Amniotic epithelial cell (primary cell): Measurements from ENCODE around the gene NOTCH1.

Experiments
- DNase-seq: peaks from one replicate; pipeline ENCODE4 v3.0.0-alpha.2; 2010; ENCODE audit warnings: low read depth

Gene NOTCH1

GRCh38 chr9:136544964-136545691, 720 bp downstream of the NOTCH1 start:
- peak; percentile 20 for DNase-seq

DNA sequence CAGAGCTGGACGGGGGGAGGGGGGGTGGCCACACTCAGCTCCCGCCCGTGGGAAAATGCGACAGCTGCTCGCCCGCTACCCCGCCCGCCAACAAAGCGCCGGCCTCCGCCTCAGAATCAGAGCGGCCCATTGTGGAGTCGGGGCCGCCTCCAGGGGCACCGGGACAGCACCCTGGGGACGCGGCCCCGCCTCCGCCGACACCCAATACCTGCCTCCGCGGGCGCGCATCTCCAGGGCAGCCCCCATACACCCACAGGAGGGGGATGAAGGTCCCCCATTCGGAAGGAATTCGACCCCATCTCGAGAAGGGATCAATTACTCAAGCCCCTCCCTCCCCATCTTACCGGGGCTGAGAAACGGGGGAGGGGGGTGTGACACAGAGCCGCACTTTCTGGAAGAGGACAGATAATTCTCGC, 1.3 kb downstream of the NOTCH1 start:
- no peak for DNase-seq

- DNase-seq: no peak
Measured at GRCh38 chr9:136543830-136544547, 1.9 kb downstream of the NOTCH1 start.

DNA sequence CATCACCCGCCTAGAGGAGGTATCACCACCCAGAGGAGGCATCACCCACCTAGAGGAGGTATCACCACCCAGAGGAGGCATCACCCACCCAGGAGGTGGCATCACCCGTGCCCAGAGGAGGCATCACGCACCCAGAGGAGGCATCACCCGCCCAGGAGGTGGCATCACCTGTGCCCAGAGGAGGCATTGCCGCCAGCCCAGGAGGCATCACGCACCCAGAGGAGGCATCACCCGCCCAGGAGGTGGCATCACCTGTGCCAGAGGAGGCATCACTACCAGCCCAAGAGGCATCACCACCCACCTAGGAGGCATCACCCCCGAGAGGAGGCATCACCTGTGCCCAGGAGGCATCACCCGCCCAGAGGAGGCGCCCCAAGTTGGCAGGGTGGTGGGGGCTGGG, 2.6 kb downstream of the NOTCH1 start:
- DNase-seq: no peak

DNA sequence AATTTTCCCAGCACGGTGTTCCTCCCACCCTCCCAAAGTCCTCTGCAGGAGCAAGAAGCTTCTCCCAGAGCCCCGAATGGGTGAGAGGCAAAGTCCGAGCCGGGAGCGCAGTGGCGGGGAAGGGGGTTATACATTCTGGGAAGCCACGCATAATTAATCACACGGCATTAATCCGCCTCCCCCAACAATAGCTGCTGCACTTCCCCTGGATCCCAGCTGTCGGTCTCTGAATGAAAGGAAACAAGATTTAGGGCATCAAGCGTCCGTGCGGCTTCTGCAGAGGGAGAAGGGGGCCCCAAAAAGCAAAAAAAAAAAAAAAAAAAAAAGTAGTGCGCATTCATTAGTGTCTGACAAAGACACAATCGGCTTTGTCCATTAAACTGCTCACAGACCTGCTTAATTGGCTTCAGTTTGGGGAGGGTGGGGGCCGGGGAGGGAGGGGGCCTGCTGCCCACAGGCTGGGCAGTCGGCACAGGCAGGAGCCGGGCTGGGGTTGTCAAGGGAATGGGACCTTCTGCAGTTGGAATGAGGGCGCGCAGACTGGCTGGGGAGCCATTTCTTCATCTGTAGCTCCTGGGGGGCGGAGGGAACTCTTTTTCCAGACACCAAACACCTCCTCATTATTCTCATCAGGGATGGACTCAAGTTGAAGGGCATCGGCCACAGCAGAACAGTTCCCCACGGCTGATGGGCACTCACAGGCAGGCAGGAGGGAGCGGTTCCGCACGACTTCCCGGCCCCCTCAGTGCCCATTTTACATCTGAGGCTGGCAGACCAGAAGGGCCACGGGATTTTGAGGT, 3.4 kb downstream of the NOTCH1 start:
- no peak for DNase-seq

DNA sequence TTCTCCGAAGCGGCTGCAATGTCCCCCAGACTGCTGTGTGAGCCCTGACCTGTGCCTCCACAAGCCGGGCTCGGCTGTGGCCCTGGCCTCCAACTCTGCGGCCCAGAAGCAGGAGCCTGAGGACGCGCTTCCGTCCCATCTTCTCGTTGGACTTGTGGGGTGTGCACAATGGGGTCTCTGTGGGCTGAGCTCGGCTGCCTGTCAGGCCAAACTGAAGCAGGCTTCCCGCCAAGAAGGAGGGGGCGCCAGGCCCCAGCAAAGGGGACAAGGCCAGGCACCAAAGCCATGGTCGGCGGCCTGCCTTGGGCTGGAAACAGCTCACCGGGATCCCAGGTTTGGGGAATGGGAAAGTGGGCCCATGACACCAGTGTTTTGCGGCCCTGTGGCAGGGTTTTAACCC, 4.1 kb downstream of the NOTCH1 start:
- DNase-seq: no peak

- no peak for DNase-seq
Measured at GRCh38 chr9:136541179-136541578, 4.7 kb downstream of the NOTCH1 start.

- DNase-seq: no peak
Measured at GRCh38 chr9:136539427-136540421, 6.1 kb downstream of the NOTCH1 start.

DNA sequence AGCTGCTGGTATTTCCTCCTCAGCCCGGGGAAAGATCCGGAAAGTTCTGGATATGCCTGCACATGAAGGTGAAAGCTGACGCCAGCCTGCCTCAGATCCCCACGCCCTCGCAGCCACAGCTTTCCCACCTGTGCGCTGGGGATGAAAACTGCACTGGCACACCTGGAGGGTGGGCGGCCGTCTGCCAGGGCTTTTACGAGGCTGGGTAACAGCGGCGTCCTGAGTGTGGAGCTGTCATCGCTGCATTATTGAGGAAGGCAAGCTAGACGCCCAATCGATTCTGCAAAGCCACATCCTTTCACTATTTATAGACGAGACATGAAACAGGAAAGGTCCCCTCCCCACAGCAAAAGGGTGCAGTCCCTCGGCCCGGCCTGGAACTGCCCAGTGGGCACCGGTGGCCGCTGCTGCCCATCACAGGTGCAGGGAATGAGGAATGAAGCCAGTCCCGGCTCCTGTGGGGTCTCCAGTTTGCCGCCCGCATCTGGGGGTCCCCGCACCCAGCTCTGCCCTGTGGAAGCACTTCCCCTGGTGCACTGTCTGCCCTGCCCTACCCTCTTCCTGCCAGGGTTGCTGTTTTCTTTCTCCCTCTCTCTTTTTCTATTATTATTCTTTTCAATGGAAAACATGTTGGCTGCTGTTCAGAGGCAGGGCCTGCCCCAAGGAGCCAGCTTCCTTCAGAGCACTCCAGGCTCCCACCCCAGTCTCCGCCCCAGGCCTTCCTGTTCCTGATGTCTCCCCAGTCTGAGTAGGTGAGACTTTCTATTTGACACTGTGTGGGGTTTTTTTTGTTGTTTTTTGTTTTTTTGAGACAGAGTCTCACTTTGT, 7.0 kb downstream of the NOTCH1 start:
- no peak for DNase-seq

DNA sequence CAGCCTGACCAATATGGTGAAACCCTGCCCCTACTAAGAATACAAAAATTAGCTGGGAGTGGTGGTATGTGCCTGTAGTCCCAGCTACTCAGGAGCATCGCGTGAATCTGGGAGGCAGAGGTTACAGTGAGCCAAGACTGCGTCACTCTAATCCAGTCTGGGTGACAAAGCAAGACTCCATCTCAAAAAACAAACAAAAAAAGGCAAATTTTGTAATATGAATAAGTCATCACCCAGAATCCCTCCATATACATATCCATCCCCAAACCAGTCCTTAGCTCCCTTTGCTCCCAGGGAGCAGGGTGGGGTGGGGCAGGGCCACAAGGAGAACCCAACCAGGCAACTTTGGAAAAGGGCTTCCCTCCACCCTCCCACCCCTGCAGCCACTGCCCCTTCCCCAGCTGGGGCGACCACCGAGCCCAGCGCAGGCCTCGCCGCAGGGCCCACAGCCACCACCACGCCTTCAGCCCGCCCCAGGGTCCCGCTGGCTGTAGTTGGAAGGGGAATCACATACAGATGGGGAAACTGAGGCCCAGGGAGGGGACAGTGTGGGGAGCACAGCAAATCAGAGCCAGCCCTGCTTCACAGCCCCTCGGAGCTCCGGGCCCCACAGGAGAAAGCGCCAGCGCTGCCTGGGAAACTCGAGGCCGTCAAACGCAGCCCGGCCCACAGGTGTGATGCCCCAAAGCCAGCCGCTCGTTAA, 7.8 kb downstream of the NOTCH1 start:
- no peak for DNase-seq

DNA sequence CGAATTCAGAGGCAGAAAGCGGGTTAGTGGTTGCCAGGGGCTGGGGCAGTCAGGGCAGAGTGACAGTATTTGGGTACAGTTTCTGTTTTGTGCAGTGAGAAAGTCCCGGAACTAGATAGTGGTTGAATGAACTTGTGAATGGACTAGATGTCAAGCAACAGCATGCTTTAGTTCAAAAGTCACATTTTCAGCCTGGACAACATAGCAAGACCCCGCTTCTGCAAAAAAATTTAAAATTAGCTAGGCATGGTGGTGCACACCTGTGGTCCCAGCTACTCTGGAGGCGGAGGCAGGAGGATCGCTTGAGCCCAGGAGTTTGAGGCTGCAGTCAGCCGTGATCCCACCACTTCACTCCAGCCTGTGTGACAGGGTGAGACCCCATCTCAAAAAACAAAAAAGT, 8.4 kb downstream of the NOTCH1 start:
- DNase-seq: no peak

GRCh38 chr9:136536721-136537241, 9.1 kb downstream of the NOTCH1 start:
- DNase-seq: no peak

- DNase-seq: no peak
Measured at GRCh38 chr9:136536051-136536720, 9.7 kb downstream of the NOTCH1 start.

DNA sequence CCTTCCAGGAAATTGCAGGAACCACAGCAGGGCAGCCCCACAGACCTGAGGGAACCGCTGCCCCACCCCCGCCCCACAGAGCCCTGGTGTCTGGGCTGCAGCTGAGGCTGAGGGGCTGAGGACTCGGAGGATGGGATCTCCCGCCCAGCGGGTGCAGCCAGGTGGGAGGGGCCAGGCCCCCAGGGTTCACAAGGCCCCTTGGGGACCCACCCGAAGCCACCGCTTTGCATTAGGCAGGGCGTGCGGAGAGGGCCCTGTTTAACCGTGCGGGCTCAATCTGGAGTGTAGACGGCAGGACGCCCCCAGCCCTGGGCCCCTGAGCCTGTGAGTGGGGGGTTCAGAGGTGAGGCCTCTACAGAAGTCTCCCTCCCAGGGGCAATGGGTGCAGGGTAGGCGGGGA, 10.8 kb downstream of the NOTCH1 start:
- DNase-seq: no peak

GRCh38 chr9:136534366-136534765, 11.5 kb downstream of the NOTCH1 start:
- no peak for DNase-seq

GRCh38 chr9:136533775-136534157, 12.1 kb downstream of the NOTCH1 start:
- no peak for DNase-seq

GRCh38 chr9:136532799-136533774, 12.8 kb downstream of the NOTCH1 start:
- no peak for DNase-seq
